Measurements from ENCODE around the gene ADRA2C. TPM values are rescaled to one million over a fixed set of nuclear protein-coding genes. Genes with fewer than 3 reads are reported as not detected.

ADRA2C gene
- total RNA-seq, 4 donors from 2014 or later: 3.2 to 13.3 (median 10.0) TPM

DNA sequence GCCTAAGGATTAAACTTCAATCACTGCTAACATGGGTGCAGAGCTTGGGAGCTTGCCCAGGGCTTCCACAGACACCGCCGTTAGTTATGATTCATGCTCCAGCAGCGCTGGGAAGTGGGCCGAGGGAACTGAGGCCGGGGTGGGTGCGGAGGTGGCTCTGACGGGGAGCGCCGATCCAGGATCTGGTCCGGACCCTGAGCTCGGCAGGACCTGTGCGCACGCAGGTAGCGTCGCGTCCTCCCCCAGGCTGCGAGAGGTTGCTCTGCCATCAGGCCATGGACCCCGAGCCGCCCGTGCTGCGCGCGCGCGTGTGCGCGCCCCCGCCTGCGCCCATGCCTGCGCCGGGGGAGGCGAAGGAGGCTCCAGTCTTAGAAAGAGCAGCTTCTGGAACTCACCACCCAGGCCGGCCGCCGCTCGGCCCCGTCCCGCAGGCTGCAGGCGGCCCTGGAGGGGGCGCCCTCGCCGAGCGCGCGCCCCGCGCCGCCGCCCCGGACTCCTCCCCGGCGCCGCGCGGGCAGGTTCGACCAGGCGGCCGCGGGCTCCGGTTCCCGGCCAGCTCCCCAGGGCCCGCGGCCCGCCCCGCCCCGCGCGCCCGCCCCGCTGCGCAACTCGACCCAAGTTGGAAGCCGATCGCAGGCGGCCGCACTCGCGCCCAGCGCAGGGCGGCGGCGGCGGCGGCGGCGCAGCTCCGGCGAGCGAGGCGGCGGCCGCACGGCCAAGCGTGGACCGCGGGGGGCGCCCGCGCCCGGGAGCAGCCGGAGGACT lies 732 bp upstream of the ADRA2C start:
- TF ChIP-seq, protein P1, sequence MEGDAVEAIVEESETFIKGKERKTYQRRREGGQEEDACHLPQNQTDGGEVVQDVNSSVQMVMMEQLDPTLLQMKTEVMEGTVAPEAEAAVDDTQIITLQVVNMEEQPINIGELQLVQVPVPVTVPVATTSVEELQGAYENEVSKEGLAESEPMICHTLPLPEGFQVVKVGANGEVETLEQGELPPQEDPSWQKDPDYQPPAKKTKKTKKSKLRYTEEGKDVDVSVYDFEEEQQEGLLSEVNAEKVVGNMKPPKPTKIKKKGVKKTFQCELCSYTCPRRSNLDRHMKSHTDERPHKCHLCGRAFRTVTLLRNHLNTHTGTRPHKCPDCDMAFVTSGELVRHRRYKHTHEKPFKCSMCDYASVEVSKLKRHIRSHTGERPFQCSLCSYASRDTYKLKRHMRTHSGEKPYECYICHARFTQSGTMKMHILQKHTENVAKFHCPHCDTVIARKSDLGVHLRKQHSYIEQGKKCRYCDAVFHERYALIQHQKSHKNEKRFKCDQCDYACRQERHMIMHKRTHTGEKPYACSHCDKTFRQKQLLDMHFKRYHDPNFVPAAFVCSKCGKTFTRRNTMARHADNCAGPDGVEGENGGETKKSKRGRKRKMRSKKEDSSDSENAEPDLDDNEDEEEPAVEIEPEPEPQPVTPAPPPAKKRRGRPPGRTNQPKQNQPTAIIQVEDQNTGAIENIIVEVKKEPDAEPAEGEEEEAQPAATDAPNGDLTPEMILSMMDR (IDR thresholded peaks at IDR 0.05): no peak
- peak; percentile 64 for ATAC-seq (ENCODE audit: low FRiP score)

DNA sequence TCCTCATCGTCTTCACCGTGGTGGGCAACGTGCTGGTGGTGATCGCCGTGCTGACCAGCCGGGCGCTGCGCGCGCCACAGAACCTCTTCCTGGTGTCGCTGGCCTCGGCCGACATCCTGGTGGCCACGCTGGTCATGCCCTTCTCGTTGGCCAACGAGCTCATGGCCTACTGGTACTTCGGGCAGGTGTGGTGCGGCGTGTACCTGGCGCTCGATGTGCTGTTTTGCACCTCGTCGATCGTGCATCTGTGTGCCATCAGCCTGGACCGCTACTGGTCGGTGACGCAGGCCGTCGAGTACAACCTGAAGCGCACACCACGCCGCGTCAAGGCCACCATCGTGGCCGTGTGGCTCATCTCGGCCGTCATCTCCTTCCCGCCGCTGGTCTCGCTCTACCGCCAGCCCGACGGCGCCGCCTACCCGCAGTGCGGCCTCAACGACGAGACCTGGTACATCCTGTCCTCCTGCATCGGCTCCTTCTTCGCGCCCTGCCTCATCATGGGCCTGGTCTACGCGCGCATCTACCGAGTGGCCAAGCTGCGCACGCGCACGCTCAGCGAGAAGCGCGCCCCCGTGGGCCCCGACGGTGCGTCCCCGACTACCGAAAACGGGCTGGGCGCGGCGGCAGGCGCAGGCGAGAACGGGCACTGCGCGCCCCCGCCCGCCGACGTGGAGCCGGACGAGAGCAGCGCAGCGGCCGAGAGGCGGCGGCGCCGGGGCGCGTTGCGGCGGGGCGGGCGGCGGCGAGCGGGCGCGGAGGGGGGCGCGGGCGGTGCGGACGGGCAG lies 792 bp downstream of the ADRA2C start:
- TF ChIP-seq, protein P1 (IDR thresholded peaks at IDR 0.05): no peak
- ATAC-seq (ENCODE audit: low FRiP score) (no peak), DNase-seq (ENCODE audit: low spot score) (no peak)

More for the DNA sequence above, 732 bp upstream of the ADRA2C start:
- DNase-seq (ENCODE audit: low spot score): no peak

DNA sequence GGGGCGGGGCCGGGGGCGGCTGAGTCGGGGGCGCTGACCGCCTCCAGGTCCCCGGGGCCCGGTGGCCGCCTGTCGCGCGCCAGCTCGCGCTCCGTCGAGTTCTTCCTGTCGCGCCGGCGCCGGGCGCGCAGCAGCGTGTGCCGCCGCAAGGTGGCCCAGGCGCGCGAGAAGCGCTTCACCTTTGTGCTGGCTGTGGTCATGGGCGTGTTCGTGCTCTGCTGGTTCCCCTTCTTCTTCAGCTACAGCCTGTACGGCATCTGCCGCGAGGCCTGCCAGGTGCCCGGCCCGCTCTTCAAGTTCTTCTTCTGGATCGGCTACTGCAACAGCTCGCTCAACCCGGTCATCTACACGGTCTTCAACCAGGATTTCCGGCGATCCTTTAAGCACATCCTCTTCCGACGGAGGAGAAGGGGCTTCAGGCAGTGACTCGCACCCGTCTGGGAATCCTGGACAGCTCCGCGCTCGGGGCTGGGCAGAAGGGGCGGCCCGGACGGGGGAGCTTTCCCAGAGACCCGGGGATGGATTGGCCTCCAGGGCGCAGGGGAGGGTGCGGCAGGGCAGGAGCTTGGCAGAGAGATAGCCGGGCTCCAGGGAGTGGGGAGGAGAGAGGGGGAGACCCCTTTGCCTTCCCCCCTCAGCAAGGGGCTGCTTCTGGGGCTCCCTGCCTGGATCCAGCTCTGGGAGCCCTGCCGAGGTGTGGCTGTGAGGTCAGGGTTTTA lies 1.5 kb downstream of the ADRA2C start:
- no peak for ATAC-seq (ENCODE audit: low FRiP score)
- TF ChIP-seq, protein P1 (IDR thresholded peaks at IDR 0.05): no peak
- no peak for DNase-seq (ENCODE audit: low spot score)

- TF ChIP-seq, protein P1 (IDR thresholded peaks at IDR 0.05): no peak
- ATAC-seq (ENCODE audit: low FRiP score) (no peak), DNase-seq (ENCODE audit: low spot score) (no peak)
Observed at GRCh38 chr4:3768842-3769641, 2.9 kb downstream of the ADRA2C start.

DNA sequence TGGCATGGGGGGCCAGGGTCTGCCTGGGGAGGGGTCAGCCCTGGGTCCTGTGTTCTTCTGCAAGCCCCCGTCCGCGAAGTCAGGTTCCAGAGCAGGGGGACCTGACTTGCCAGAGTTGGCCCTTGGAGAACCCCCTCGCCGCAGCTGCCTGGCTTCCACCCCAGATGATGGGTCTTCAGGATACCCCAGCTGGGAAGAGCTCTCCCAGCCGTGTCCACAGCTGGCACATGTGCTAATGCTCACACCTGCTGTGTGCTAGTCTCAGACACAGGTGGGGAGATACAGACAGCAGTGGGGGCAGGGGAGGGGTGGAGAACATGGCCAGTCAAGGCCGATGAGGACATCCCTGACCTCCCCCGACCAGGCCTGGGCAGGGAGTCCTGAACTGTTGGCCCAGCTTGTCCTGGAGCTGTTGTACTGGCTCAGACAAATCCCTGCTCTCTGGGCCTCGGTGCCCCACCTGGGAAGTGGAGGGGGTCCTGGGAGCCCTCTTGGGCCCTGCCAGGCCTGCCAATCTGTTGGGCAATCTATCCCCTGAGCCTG lies 3.5 kb downstream of the ADRA2C start:
- DNase-seq (ENCODE audit: low spot score) (no peak), ATAC-seq (ENCODE audit: low FRiP score) (no peak)
- TF ChIP-seq, protein P1 (IDR thresholded peaks at IDR 0.05): no peak

Measured in omental fat pad (tissue), 4 donors.